Stimulated activated naive CD4-positive, alpha-beta T cell (primary cell): Measurements from ENCODE around the gene ANKRD53.

ENCODE experiments used
- DNase-seq, 6 experiments: peaks; one replicate each; lab custom pipeline; 2025; lab: John Stamatoyannopoulos, UW

ANKRD53 gene

GRCh38 chr2:70943205-70943871, 35.1 kb upstream of the ANKRD53 start:
- no peak for DNase-seq

DNA sequence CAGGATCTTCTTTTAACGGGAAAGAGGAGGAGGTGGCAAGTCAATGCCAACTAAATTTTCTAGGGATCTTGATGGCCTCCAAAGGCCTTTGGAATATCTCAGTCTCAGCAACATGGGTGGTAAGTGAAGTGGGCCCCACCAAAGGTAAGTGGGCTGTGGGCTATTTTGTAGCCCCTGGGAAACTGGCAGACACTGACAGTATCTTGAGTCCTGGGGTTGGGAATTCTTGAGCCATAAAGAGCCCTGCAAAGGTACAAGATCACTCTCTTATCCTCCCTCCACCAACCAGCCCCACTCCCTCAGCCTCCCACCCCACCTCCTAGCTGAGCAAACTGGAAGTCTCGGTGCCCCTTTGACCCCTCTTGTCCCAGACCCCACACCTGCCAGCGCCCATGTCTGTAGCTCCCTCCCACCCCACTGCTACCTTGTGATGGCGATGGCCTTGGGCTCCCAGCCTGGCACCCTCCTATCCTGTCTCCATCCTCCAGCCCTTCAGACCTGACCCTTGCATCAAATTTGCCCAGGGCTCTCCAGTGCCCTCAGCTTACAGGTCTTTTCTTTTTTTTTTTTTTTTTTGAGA, 34.2 kb upstream of the ANKRD53 start:
- DNase-seq: no peak

DNA sequence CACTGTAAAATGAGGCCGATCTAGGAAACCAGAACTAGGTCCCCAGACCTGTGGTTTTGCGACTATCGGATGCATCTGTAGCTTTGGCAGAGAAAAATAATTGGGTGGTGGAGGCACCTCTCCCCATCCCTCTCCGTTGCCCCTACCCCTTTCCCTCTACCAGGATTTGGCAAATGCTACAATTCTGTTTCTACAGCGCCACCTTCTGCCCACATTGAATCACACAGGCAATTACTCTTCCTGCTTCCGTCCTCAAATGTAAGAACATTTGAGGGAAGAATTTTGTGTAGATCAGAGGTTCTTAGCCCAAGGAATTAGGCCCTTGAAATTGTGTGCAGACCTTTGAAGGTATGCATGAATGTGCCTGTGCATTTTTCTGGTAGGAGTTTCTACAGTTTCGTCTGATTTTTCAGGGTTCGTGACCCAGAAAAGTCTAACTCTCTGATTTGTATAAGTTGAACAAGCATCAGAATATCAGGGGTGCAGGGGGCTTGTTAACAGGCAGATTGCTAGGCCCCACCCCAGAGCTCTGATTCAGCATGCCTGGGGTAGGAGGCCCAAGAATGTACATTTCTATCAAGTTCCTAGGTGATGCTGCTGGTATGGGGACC, 31.5 kb upstream of the ANKRD53 start:
- DNase-seq: peak; percentile 4 to 62 (median 34)

DNA sequence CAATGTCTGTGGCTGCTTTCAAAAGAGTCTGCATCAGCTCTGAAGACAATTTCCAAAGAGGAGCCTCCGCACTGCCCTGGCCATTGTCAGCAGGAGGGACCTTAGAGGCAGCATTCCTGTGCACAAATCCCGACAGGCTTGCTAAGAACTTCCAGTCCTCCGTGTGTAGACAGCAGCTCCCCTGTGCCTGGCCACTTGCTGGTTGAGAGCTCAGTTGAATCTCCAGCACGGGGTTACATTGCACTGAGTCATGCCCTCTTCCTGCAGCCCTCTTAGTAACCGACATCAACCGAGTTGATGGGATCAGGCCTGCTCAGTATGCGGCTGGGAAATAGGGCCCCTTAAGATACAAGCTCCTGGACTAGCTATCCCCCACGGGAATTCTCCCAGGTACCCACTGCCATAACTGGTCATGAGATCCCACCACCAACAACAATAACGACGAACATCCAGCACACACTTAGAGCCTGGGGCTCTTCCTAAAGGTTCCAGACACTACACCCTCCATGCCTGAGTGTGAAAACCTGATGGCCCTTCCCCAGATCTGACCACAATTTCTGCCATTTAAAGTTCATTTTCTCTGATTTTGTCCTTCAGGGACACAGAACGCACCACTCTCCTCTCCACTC, 30.8 kb upstream of the ANKRD53 start:
- DNase-seq: no peak

DNA sequence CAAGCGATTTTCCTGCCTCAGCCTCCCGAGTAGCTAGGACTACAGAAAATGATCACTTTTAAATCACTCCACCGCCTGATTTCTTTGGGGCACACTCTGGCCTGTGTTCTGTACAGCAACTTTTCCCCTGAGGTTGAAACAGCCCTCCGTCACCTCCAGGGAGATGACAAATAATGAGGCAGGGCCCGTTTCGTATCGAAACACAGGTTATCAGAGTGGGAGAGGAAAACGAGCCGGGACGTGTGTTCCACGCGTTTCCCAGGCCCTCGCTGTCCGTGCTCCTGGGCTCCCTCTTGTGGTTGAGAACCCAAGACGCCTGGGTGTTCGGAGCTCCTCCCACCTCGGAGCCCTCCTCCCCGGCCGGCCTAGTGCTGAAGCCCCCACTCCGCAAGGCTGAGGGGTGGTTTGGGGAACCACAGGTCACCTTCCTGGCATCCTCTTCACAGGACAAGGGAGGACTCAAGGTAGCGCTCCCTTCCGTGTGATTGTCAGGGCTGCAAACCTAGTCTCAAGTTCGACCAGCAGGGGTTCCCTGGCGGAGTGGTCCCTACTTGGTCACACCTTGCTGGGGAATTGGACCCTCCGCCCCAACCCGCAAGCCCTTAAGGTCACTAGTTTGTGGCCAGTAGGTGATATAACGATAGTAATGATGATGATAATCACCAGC, 30.0 kb upstream of the ANKRD53 start:
- peak; percentile 32 to 76 (median 71) for DNase-seq

- no peak for DNase-seq
Measured at GRCh38 chr2:70949086-70949485, 29.3 kb upstream of the ANKRD53 start.

- no peak for DNase-seq
Measured at GRCh38 chr2:70954886-70955285, 23.5 kb upstream of the ANKRD53 start.

DNA sequence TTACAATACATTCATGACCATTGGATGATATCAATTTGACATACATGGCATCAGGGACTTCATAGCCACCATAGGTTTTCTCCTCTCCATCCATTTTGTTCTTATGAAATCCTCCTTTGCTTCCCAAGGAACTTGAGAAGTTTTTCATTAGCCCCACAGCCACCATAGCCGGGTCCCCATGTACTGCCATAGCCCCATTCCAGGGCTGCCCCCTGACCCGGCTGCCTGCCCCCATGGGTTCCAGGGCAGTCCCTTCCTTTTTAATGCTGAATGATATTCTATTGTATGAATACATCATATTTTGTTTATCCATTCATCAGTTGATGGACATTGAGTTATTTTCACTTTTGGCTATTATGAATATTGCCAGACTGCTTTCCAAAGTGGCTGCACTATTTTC, 22.3 kb upstream of the ANKRD53 start:
- DNase-seq: no peak

GRCh38 chr2:70957798-70958197, 20.6 kb upstream of the ANKRD53 start:
- no peak for DNase-seq

- DNase-seq: no peak
Measured at GRCh38 chr2:70958759-70959158, 19.7 kb upstream of the ANKRD53 start.

DNA sequence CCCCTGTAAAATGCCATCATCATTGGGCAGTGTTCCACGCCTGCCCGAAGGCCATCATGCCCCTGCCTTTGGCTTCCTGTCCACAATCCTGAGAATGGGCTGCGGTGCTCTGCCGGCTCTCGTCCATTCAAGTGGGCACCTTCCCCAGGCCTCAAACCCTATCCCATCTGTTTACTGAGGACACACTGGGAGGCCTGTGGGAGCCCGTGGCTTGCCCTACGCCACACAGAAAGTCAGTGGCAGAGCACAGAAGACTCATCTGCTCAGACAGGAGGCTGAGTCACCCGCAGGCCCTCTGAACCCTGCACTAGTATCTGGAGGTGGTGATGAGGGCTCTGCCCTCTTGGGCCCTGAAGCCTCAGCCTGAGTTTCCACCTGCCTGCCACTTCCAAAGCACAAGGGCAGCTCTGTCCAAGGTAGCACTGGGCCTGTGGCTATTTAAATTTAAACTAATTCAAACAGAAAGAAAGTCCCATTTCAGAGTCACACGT, 19.1 kb upstream of the ANKRD53 start:
- DNase-seq: no peak

GRCh38 chr2:70959851-70960832, 18.3 kb upstream of the ANKRD53 start:
- no peak for DNase-seq

DNA sequence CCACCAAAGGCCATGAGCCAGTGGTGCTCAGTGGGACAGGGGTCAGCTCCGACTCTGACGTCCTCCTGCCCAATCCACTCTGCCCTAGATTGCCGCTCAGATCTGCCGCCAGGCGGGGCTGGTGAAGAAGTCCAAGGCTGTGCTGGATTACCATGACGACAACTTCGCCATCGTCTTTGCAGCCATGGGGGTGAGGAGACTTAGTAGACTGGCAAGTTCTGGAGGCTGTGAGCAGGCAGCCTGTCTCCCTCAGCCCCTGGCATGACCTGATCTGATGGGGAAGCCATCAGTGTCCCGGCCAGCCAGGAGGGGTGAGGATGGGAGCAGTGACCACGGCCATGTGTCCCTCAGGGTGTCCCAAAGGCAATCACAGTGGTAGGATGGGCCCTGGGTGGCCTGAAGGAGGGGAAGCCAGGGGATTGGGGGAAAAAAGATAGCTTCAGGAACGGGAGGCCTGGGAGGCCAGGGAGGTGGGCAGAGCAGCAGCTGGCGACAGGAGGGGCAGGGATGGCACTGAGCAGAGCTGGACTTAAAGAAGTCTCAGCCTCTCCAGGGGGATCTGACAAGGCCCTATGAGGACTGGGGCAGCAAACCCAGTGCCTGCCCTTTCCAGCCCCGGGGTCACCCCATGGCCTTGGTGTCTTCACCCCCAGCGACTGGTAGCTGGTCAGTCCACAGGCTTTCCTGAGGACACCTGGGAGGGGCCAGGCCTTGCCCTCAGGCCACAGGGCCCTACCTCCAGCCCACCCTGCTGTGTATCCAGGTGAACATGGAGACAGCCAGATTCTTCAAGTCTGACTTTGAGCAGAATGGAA, 17.4 kb upstream of the ANKRD53 start:
- no peak for DNase-seq

GRCh38 chr2:70961648-70961994, 16.8 kb upstream of the ANKRD53 start:
- no peak for DNase-seq

GRCh38 chr2:70962211-70962884, 16.1 kb upstream of the ANKRD53 start:
- DNase-seq: no peak

DNA sequence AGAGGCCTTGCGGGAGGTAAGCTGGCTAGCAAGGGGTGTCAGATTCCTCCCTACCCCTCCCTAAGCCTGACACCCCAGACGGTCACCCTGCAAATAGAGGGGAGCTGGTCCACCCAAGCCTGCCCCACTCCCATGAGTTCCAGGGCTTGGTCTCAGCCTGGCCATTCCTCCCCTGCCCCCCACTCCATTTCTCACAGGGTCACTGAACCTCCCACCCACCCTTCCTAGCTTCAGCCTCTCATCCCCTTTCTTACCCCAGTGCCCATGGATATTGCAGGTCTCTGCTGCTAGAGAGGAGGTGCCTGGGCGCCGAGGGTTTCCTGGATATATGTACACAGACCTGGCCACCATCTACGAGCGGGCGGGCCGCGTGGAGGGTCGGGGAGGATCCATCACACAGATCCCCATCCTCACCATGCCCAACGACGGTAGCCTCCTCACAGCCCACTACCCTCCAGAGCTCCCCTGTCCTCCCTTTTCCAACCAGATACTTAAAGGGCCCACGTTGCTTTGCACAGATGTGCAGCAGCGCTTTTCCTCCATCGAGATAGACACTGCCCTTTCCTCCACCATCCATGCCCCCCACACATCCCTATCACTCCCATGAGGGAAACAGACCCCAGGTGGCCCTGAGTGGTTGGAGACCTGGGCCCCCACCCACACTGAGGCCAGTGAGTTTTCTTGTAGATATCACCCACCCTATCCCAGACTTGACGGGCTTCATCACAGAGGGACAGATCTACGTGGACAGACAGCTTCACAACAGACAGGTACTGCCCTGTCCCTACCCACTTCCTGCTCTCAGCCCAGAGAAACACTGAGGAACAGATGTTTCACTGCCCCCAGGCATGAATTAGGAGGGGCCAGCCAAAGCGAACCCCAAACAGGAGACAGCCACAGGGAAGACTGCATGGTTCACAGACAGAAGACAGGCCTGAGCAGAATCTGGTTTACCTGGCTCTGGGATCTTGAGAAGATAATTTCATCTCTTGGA, 15.2 kb upstream of the ANKRD53 start:
- DNase-seq: no peak

DNA sequence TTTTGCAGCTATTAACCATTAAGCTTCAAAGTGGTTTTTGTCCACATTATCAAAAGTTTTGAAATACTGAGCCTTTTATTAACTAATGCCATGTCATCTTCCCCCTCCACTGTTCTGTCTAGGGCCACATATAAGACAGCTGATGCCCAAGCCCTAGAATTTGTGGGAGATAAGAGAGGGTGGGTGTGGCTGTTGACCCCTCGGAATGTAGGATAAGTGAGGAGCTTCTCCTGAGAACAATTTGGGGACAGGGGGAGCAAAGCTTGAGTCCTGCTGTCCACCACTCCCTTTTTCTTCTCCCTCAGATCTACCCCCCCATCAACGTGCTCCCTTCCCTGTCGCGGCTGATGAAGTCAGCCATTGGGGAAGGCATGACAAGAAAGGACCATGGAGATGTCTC, 14.3 kb upstream of the ANKRD53 start:
- DNase-seq: no peak

GRCh38 chr2:70964596-70965386, 13.6 kb upstream of the ANKRD53 start:
- peak; percentile 46 to 83 (median 74) for DNase-seq
